Stimulated activated CD8-positive, alpha-beta memory T cell treated with anti-CD3 and anti-CD28 coated beads, Interleukin-15, amount 100 ng/mL, for 24 hours (primary cell): ENCODE measurements around the gene ALG8.
"Not testable (repeated sequence)": the region's sequence is repeated elsewhere in the genome, so short reads cannot be mapped to it uniquely, and the experiment has no call there.

Source experiments
- DNase-seq: peaks from one replicate; pipeline ENCODE4 v3.0.0-alpha.2; 2020; ENCODE audit warnings: low read depth

The ALG8 gene

GRCh38 chr11:78071717-78072116 lies 67.7 kb downstream of the ALG8 start:
- DNase-seq = no peak

- DNase-seq = no peak
Observed at GRCh38 chr11:78070621-78071020, 68.8 kb downstream of the ALG8 start.

- no peak for DNase-seq
Observed at GRCh38 chr11:78069465-78069864, 70.0 kb downstream of the ALG8 start.

- DNase-seq = no peak
Observed at GRCh38 chr11:78067704-78068103, 71.7 kb downstream of the ALG8 start.

GRCh38 chr11:78066471-78066870 lies 73.0 kb downstream of the ALG8 start:
- no peak for DNase-seq

GRCh38 chr11:78065203-78065602 lies 74.2 kb downstream of the ALG8 start:
- no peak for DNase-seq

- DNase-seq = no peak
Observed at GRCh38 chr11:78063440-78064181, 75.8 kb downstream of the ALG8 start, which contains the start of gene THRSP. TSS of gene THRSP (plus strand) at chr11:78063861. CDS start at chr11:78063882, 21 bp downstream.

- DNase-seq = no peak
Observed at GRCh38 chr11:78062671-78063070, 76.8 kb downstream of the ALG8 start.

- no peak for DNase-seq
Observed at GRCh38 chr11:78061921-78062311, 77.5 kb downstream of the ALG8 start.

GRCh38 chr11:78061088-78061920 lies 78.1 kb downstream of the ALG8 start:
- no peak for DNase-seq

GRCh38 chr11:78060533-78060932 lies 78.9 kb downstream of the ALG8 start:
- no peak for DNase-seq

- DNase-seq = not testable (repeated sequence)
Observed at GRCh38 chr11:78059749-78060328, 79.6 kb downstream of the ALG8 start.

GRCh38 chr11:78057462-78058055 lies 81.9 kb downstream of the ALG8 start:
- no peak for DNase-seq

- DNase-seq = no peak
Observed at GRCh38 chr11:78056093-78056492, 83.3 kb downstream of the ALG8 start.

- DNase-seq = no peak
Observed at GRCh38 chr11:78054971-78055370, 84.5 kb downstream of the ALG8 start.

- no peak for DNase-seq
Observed at GRCh38 chr11:78050964-78051831, 88.2 kb downstream of the ALG8 start.
